B cell (primary cell): ENCODE data around the gene TTLL11.

Source experiments
- EZH2 ChIP-seq: IDR thresholded peaks from 2 replicates; pipeline ENCODE4 v1.6.1; 2012; ENCODE audit warnings: borderline replicate concordance, low read depth, mild to moderate bottlenecking, moderate library complexity, low read length; ENCODE audit not compliant: insufficient read depth, poor library complexity, severe bottlenecking
- TF ChIP-seq, protein P1 (sequence below): fragments of 200-600 bp; IDR thresholded peaks from one replicate; pipeline ENCODE4 v1.8.0; 2022; ENCODE audit warnings: antibody characterized with exemption, mild to moderate bottlenecking

DNA sequence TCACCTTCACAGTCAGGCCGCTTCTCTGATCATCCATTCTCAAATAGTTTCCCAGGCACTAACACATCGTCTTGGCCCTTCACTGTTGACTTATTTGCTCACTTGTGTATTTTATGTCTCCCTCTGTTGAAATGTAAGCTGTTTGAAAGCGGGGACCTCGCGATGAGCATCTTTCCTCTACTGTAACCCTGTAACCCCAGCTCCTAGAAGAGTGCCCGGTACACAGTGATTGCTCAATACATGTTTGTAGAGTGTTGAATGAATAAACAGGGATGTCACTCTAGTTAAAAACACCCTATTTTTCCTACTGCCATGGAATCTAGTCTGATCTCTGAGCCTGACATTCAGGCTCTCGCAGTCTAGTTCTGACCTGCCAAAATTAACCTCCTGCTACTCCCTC is 150.8 kb downstream of the TTLL11 start:
- TF ChIP-seq, protein P1, sequence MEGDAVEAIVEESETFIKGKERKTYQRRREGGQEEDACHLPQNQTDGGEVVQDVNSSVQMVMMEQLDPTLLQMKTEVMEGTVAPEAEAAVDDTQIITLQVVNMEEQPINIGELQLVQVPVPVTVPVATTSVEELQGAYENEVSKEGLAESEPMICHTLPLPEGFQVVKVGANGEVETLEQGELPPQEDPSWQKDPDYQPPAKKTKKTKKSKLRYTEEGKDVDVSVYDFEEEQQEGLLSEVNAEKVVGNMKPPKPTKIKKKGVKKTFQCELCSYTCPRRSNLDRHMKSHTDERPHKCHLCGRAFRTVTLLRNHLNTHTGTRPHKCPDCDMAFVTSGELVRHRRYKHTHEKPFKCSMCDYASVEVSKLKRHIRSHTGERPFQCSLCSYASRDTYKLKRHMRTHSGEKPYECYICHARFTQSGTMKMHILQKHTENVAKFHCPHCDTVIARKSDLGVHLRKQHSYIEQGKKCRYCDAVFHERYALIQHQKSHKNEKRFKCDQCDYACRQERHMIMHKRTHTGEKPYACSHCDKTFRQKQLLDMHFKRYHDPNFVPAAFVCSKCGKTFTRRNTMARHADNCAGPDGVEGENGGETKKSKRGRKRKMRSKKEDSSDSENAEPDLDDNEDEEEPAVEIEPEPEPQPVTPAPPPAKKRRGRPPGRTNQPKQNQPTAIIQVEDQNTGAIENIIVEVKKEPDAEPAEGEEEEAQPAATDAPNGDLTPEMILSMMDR: no peak
- no peak for TF ChIP-seq EZH2
